Endothelial cell of umbilical vein (primary cell): Measurements from ENCODE around the gene SMAP1.
"Not testable (repeated sequence)": the region's sequence is repeated elsewhere in the genome, so short reads cannot be mapped to it uniquely, and the experiment has no call there.

Source experiments
- FOS ChIP-seq: IDR thresholded peaks from 2 replicates; pipeline ENCODE4 v1.6.1; 2011; ENCODE audit warnings: mild to moderate bottlenecking, low read length, moderate library complexity, borderline replicate concordance; ENCODE audit not compliant: insufficient read depth
- POLR2AphosphoS5 ChIP-seq: IDR thresholded peaks from 2 replicates; pipeline ENCODE4 v1.6.1; 2012; ENCODE audit warnings: low read depth, mild to moderate bottlenecking, control low read depth, low read length, moderate library complexity; ENCODE audit not compliant: insufficient read depth
- TF ChIP-seq, protein P1 (sequence below), 2 donors: IDR thresholded peaks; 1 replicate in 1 of 2; 2 replicates in 1 of 2; pipeline ENCODE4 v1.5.1; 2011; ENCODE audit warnings: low read length in 2 of 2, mild to moderate bottlenecking in 2 of 2, moderate library complexity in 2 of 2, control low read depth in 1 of 2, inconsistent platforms in 1 of 2, low read depth in 1 of 2; ENCODE audit not compliant: insufficient read depth in 1 of 2; ENCODE audit errors: extremely low read depth in 1 of 2

- not testable (repeated sequence) for TF ChIP-seq POLR2AphosphoS5, FOS
- TF ChIP-seq, protein P1, sequence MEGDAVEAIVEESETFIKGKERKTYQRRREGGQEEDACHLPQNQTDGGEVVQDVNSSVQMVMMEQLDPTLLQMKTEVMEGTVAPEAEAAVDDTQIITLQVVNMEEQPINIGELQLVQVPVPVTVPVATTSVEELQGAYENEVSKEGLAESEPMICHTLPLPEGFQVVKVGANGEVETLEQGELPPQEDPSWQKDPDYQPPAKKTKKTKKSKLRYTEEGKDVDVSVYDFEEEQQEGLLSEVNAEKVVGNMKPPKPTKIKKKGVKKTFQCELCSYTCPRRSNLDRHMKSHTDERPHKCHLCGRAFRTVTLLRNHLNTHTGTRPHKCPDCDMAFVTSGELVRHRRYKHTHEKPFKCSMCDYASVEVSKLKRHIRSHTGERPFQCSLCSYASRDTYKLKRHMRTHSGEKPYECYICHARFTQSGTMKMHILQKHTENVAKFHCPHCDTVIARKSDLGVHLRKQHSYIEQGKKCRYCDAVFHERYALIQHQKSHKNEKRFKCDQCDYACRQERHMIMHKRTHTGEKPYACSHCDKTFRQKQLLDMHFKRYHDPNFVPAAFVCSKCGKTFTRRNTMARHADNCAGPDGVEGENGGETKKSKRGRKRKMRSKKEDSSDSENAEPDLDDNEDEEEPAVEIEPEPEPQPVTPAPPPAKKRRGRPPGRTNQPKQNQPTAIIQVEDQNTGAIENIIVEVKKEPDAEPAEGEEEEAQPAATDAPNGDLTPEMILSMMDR (IDR thresholded peaks at IDR 0.05; ENCODE audit: extremely low read depth in 1 of 2, insufficient read depth in 1 of 2, low read depth in 1 of 2, low read length in 2 of 2): not testable (repeated sequence)
Observed at GRCh38 chr6:70771351-70771750, 103.7 kb downstream of the SMAP1 start.
